Vagina (tissue), 2 donors: ENCODE results near the gene LRRC27. TPM values are rescaled to one million over a fixed set of nuclear protein-coding genes. Genes with fewer than 3 reads are reported as not detected.
"Not testable (repeated sequence)": the region's sequence is repeated elsewhere in the genome, so short reads cannot be mapped to it uniquely, and the experiment has no call there.

Experiments
- DNase-seq, 2 donors: peaks; one replicate each; pipeline ENCODE4 v3.0.0-alpha.2; 2017; ENCODE audit errors: extremely low spot score in 2 of 2
- H3K27ac ChIP-seq: fragments of 200-600 bp; sonication (generic); one replicate; pipeline ENCODE4 v1.5.1; 2019
- H3K27me3 ChIP-seq: fragments of 200-600 bp; sonication (generic); one replicate; pipeline ENCODE4 v1.5.1; 2019
- H3K36me3 ChIP-seq, 2 donors: fragments of 200-600 bp; sonication (generic); one replicate each; pipeline ENCODE4 v1.5.1; 2017 to 2019
- H3K4me1 ChIP-seq: fragments of 200-600 bp; sonication (generic); one replicate; pipeline ENCODE4 v1.5.1; 2019
- H3K4me3 ChIP-seq, 2 donors: fragments of 200-600 bp; sonication (generic); 1 replicate in 1 of 2; 2 replicates in 1 of 2; pipeline ENCODE4 v1.5.1; 2016 to 2019
- H3K9me3 ChIP-seq: fragments of 200-600 bp; sonication (generic); one replicate; pipeline ENCODE4 v1.5.1; 2019
- CTCF ChIP-seq, 3 experiments: fragments of 450-650 bp in 2 of 3; fragments of 200-600 bp in 1 of 3; sonication (generic) in 1 of 3; IDR thresholded peaks; one replicate each; pipeline ENCODE4 v1.5.1; 2017 to 2019; ENCODE audit warnings: antibody characterized with exemption in 3 of 3, mild to moderate bottlenecking in 2 of 3, moderate library complexity in 2 of 3
- POLR2A ChIP-seq, 2 donors: fragments of 450-650 bp; IDR thresholded peaks; one replicate each; pipeline ENCODE4 v1.6.1; 2017; ENCODE audit warnings: antibody characterized with exemption in 2 of 2, mild to moderate bottlenecking in 2 of 2, moderate library complexity in 2 of 2
- POLR2AphosphoS5 ChIP-seq, 2 donors: sonication (generic); formaldehyde crosslinking; IDR thresholded peaks; one replicate each; pipeline ENCODE4 v1.9.0; 2017; ENCODE audit warnings: antibody characterized with exemption in 2 of 2, mild to moderate bottlenecking in 2 of 2, low read depth in 1 of 2; ENCODE audit not compliant: insufficient read depth in 1 of 2
- intact Hi-C: fragments of 100-400 bp; cut with DNase I; formaldehyde crosslinking; loops from one replicate; pipeline ENCODE4 v1.15.1; 2023
- total RNA-seq: library from RNA; depleted of rRNA; stranded (reverse); fragments of >200 nt; gene quantifications from one replicate; pipeline ENCODE4 v1.2.3, GENCODE V29; 2016

Gene LRRC27
- total RNA-seq, 1 donor from 2014 or later, result 4.9 TPM

GRCh38 chr10:132336064-132336746 lies 4.2 kb downstream of the LRRC27 start:
- no peak overlapping the region for H3K27ac ChIP-seq
- H3K4me3 ChIP-seq, result no peak overlapping the region
- no peaks in the 10 kb centered on the region for H3K27me3 ChIP-seq
- intact Hi-C loops, result loop anchor here (10.0 kb wide), 1 partner anchor 431 kb away; the partner anchor contains the start of gene PPP2R2D
- DNase-seq, result no peak
- peaks cover 0 to 10% of the 10 kb centered on the region in 2 donors for H3K36me3 ChIP-seq
- no peaks in the 10 kb centered on the region for H3K9me3 ChIP-seq
- TF ChIP-seq POLR2A (IDR thresholded peaks at IDR 0.05) (no peak), POLR2AphosphoS5 (IDR thresholded peaks at IDR 0.05; ENCODE audit: insufficient read depth in 1 of 2, low read depth in 1 of 2) (no peak), CTCF (IDR thresholded peaks at IDR 0.05) (no peak)
- H3K4me1 ChIP-seq, result peaks cover 12% of the 10 kb centered on the region

DNA sequence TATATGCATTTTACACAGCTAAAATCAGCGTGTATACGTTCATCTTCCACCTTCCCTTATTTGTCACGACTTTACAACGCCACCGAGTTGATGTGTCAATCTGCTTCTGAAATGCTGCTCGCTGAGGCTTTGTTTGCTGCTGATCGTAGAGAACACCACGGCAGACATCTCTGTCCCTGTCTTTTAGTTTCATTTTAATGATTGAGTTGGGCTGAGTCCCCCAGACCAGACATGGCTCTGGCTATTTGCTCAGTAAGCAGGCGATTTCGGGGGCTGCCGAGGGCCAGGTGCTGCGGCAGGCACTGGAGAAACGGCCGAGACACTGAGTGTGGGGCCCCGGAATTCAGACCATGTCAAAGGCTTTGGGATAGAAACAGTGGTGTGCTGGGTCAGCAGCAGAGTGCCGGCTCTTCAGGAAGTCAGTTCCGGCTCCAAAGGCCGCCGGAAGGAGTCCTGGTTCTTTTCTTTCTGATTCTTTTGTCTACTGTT lies 5.0 kb downstream of the LRRC27 start:
- H3K4me3 ChIP-seq, result peak overlapping the region; percentile 15 to 23
- H3K9me3 ChIP-seq, result no peaks in the 10 kb centered on the region
- intact Hi-C loops, result loop anchor here (10.0 kb wide), 1 partner anchor 432 kb away; the partner anchor contains the start of gene PPP2R2D
- TF ChIP-seq POLR2A (IDR thresholded peaks at IDR 0.05) (no peak), CTCF (IDR thresholded peaks at IDR 0.05) (no peak), POLR2AphosphoS5 (IDR thresholded peaks at IDR 0.05; ENCODE audit: insufficient read depth in 1 of 2, low read depth in 1 of 2) (no peak)
- peak in 1 of 2 donors; percentile 74 for DNase-seq
- no peaks in the 10 kb centered on the region for H3K27me3 ChIP-seq
- no peak overlapping the region for H3K27ac ChIP-seq
- peaks cover 12% of the 10 kb centered on the region for H3K4me1 ChIP-seq
- peaks cover 0 to 10% of the 10 kb centered on the region in 2 donors for H3K36me3 ChIP-seq

DNA sequence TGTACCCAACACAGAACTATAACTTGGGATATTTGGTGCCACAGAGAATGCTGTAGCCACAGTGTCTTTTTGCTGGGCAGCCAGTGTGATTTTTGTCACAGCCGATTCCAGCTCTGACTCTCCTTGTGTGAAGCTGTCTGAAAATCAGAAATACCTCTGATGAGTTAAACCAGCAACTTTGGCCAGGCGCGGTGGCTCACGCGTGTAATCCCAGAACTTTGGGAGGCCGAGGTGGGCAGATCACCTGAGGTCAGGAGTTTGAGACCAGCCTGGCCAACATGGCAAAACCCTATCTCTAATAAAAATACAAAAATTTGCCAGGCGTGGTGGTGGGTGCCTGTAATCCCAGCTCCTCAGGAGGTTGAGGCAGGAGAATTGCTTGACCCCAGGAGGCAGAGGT lies 5.9 kb downstream of the LRRC27 start:
- H3K4me3 ChIP-seq, H3K4me1 ChIP-seq, H3K9me3 ChIP-seq, DNase-seq, H3K27ac ChIP-seq, H3K27me3 ChIP-seq: not testable (repeated sequence)
- H3K36me3 ChIP-seq, result peaks cover 0 to 16% of the 10 kb centered on the region in 2 donors
- intact Hi-C loops, result loop anchor here (10.0 kb wide), 1 partner anchor 433 kb away; the partner anchor contains the start of gene PPP2R2D

GRCh38 chr10:132338876-132339275 lies 6.9 kb downstream of the LRRC27 start:
- no peaks in the 10 kb centered on the region for H3K27me3 ChIP-seq
- H3K4me3 ChIP-seq, result no peak overlapping the region
- peaks cover 0 to 16% of the 10 kb centered on the region in 2 donors for H3K36me3 ChIP-seq
- H3K9me3 ChIP-seq, result no peaks in the 10 kb centered on the region
- H3K4me1 ChIP-seq, result no peaks in the 10 kb centered on the region
- H3K27ac ChIP-seq, result no peak overlapping the region
- DNase-seq, result no peak
- intact Hi-C loops, result loop anchor here (10.0 kb wide), 1 partner anchor 434 kb away; the partner anchor contains the start of gene PPP2R2D
- TF ChIP-seq CTCF (IDR thresholded peaks at IDR 0.05), result no peak
- no peak for TF ChIP-seq POLR2AphosphoS5 (IDR thresholded peaks at IDR 0.05; ENCODE audit: insufficient read depth in 1 of 2, low read depth in 1 of 2)
- no peak for TF ChIP-seq POLR2A (IDR thresholded peaks at IDR 0.05)

- peak in 1 of 2 donors; percentile 70 for DNase-seq
- H3K4me1 ChIP-seq, result no peaks in the 10 kb centered on the region
- H3K27me3 ChIP-seq, result no peaks in the 10 kb centered on the region
- H3K36me3 ChIP-seq, result peaks cover 0 to 15% of the 10 kb centered on the region in 2 donors
- no peak overlapping the region for H3K4me3 ChIP-seq
- TF ChIP-seq CTCF (IDR thresholded peaks at IDR 0.05) (no peak), POLR2A (IDR thresholded peaks at IDR 0.05) (no peak), POLR2AphosphoS5 (IDR thresholded peaks at IDR 0.05; ENCODE audit: insufficient read depth in 1 of 2, low read depth in 1 of 2) (no peak)
- H3K9me3 ChIP-seq, result no peaks in the 10 kb centered on the region
- intact Hi-C loops, result loop anchor here (10.0 kb wide), 1 partner anchor 434 kb away; the partner anchor contains the start of gene PPP2R2D
- H3K27ac ChIP-seq, result no peak overlapping the region
These were observed 7.3 kb downstream of the LRRC27 start for GRCh38 chr10:132339276-132339675.
